Osteoblast (primary cell): Measurements from ENCODE around the gene RASL10B. TPM values are rescaled to one million over a fixed set of nuclear protein-coding genes. Genes with fewer than 3 reads are reported as not detected.

Source experiments
- DNase-seq: peaks from one replicate; pipeline ENCODE4 v3.0.0; 2011; ENCODE audit warnings: low spot score, mixed read lengths; ENCODE audit not compliant: insufficient read length; ENCODE audit errors: missing footprints
- H2AFZ ChIP-seq: 2 replicates; pipeline ENCODE4 v1.6.0; 2011; ENCODE audit warnings: mild to moderate bottlenecking, low read length
- H3K27ac ChIP-seq: 2 replicates; pipeline ENCODE4 v1.5.1; 2011; ENCODE audit warnings: mild to moderate bottlenecking, low read depth, low read length, moderate library complexity
- H3K27me3 ChIP-seq: 2 replicates; pipeline ENCODE4 v1.6.0; 2012; ENCODE audit warnings: mild to moderate bottlenecking, control low read depth, inconsistent platforms, low read length, moderate library complexity; ENCODE audit not compliant: insufficient read depth
- H3K36me3 ChIP-seq: 2 replicates; pipeline ENCODE4 v1.5.1; 2011; ENCODE audit warnings: mild to moderate bottlenecking, low read length, control low read depth, moderate library complexity; ENCODE audit not compliant: insufficient read depth
- H3K4me1 ChIP-seq: 2 replicates; pipeline ENCODE4 v1.5.1; 2011; ENCODE audit warnings: mild to moderate bottlenecking, low read length, control low read depth, moderate library complexity; ENCODE audit not compliant: insufficient read depth
- H3K4me2 ChIP-seq: 2 replicates; pipeline ENCODE4 v1.6.0; 2011; ENCODE audit warnings: mild to moderate bottlenecking, low read length; ENCODE audit not compliant: insufficient read depth
- H3K4me3 ChIP-seq: fragments of 200-600 bp; sonication (generic); 3 replicates; pipeline ENCODE4 v1.5.1; 2012; ENCODE audit warnings: mild to moderate bottlenecking, low read length, inconsistent platforms; ENCODE audit not compliant: insufficient read depth
- H3K79me2 ChIP-seq: 2 replicates; pipeline ENCODE4 v1.6.0; 2012; ENCODE audit warnings: mild to moderate bottlenecking, low read length, control low read depth, inconsistent platforms; ENCODE audit not compliant: insufficient read depth
- H3K9me3 ChIP-seq: 2 replicates; pipeline ENCODE4 v1.5.1; 2011; ENCODE audit warnings: low read depth, low read length, control low read depth
- H4K20me1 ChIP-seq: 2 replicates; pipeline ENCODE4 v1.6.0; 2012; ENCODE audit warnings: mild to moderate bottlenecking, low read length, control low read depth; ENCODE audit not compliant: insufficient read depth
- total RNA-seq: library from RNA; depleted of rRNA; stranded (reverse); fragments of >200 nt; gene quantifications from 2 replicates; pipeline ENCODE4 v1.2.3, GENCODE V29; 2012
- TF ChIP-seq, protein P1 (sequence below): IDR thresholded peaks from 2 replicates; pipeline ENCODE4 v1.5.1; 2011; ENCODE audit warnings: mild to moderate bottlenecking, low read depth, low read length, moderate library complexity; ENCODE audit errors: extremely low read depth

RASL10B gene
- total RNA-seq, 1 donor, result 4.0 TPM

DNA sequence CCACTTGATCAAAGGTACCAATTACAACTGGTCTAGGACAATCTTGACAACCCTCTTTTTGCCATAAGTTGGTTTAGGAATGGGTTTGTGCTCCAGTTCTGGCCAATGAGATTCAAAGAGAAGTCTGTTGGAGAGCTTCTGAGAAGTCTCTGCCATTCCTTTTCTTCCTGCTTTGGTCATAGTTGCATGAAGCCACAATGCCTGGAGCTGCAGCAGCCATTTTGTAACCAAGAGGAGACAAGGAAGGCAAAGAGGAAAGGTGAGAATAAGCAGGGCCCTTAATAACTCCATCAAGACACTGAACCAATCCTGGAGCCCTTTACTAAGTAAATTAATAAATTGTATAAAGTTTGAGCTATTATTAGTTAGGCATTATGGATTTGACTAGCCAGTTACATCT is 25.8 kb downstream of the RASL10B start:
- TF ChIP-seq, protein P1, sequence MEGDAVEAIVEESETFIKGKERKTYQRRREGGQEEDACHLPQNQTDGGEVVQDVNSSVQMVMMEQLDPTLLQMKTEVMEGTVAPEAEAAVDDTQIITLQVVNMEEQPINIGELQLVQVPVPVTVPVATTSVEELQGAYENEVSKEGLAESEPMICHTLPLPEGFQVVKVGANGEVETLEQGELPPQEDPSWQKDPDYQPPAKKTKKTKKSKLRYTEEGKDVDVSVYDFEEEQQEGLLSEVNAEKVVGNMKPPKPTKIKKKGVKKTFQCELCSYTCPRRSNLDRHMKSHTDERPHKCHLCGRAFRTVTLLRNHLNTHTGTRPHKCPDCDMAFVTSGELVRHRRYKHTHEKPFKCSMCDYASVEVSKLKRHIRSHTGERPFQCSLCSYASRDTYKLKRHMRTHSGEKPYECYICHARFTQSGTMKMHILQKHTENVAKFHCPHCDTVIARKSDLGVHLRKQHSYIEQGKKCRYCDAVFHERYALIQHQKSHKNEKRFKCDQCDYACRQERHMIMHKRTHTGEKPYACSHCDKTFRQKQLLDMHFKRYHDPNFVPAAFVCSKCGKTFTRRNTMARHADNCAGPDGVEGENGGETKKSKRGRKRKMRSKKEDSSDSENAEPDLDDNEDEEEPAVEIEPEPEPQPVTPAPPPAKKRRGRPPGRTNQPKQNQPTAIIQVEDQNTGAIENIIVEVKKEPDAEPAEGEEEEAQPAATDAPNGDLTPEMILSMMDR, result no peak
- no peak overlapping the region for H3K4me2 ChIP-seq
- no peak overlapping the region for H3K27ac ChIP-seq
- H4K20me1 ChIP-seq, result no peaks in the 10 kb centered on the region
- H3K79me2 ChIP-seq, result no peaks in the 10 kb centered on the region
- no peaks in the 10 kb centered on the region for H3K36me3 ChIP-seq
- H3K9me3 ChIP-seq, result no peaks in the 10 kb centered on the region
- no peak for DNase-seq
- no peaks in the 10 kb centered on the region for H3K4me1 ChIP-seq
- no peak overlapping the region for H2AFZ ChIP-seq
- H3K4me3 ChIP-seq, result no peak overlapping the region
- H3K27me3 ChIP-seq, result no peaks in the 10 kb centered on the region

DNA sequence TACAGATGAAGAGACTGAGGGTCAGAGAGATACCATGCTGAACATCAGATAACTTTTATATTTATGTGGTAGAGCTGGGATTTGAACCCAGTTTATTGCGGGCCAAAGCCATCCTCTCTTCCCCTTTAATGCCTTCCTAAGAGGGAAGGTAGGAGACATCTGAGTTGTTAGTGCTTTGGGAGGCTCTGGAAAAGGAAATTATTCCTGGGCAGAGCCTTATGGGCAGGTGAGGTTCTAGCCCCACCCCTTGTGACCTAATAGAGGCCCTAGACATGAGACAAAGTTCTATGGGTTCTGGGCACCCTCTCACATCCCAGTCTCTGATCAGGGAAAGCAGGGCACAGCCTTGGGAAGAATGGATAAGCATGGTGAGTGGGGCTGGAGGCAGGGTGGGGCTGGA is 29.1 kb downstream of the RASL10B start, which contains the start of gene C17orf50:
Gene C17orf50, plus strand, starts transcription at position 301 of the 400 bp plus-strand sequence. Its CDS starts 55 bp downstream, at position 356.
- Histone ChIP-seq H3K4me3 (no peak within 1 kb of the TSS), H3K36me3 (no peaks in the 10 kb centered on the region), H2AFZ (no peak within 1 kb of the TSS), H3K27ac (no peak within 1 kb of the TSS), H3K4me2 (no peak within 1 kb of the TSS), H3K79me2 (no peaks in the 10 kb centered on the region), H3K27me3 (peaks cover 11% of the 10 kb centered on the region), H3K9me3 (no peaks in the 10 kb centered on the region), H3K4me1 (peaks cover 5% of the 10 kb centered on the region), H4K20me1 (no peaks in the 10 kb centered on the region)
- no peak for DNase-seq
- TF ChIP-seq, protein P1, result no peak

DNA sequence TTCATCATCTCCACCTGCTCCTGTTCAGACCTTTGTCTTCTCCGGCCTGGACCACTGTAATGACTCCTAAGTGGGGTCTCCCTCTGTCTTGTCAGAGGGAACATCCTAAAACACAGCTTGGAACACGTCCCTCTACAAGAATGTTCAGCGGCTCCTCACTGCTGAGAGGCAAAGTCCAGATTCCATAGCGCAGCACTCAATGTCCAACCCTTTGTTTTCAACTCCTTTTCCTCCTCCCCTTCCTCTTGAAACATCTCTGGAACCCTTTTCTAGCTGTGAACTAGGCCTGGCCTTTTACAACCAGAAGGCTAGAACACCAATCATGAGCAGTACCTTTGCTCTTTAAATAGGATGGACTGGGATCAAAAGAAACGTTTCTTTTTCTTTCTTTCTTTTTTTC is 30.2 kb downstream of the RASL10B start:
- H3K9me3 ChIP-seq, result no peaks in the 10 kb centered on the region
- no peak overlapping the region for H3K4me3 ChIP-seq
- H3K27me3 ChIP-seq, result peaks cover 16% of the 10 kb centered on the region
- H3K4me1 ChIP-seq, result peaks cover 5% of the 10 kb centered on the region
- no peaks in the 10 kb centered on the region for H3K79me2 ChIP-seq
- H3K36me3 ChIP-seq, result no peaks in the 10 kb centered on the region
- peak; percentile 9 for DNase-seq
- no peak overlapping the region for H2AFZ ChIP-seq
- TF ChIP-seq, protein P1, result no peak
- no peaks in the 10 kb centered on the region for H4K20me1 ChIP-seq
- no peak overlapping the region for H3K4me2 ChIP-seq
- H3K27ac ChIP-seq, result no peak overlapping the region

DNA sequence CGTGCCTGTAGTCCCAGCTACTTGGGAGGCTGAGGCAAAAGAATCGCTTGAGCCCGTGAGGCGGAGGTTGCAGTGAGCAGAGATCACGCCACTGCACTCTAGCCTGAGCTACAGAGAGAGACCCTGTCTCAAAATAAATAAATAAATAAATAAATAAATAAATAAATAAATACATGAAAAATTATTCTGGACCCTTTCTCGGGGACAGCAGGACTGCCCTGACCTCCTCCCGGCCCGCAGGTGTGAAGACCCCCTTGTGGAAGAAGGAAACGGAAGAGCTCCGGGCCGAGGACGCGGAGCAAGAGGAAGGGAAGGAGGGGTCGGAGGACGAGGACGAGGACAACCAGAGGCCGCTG is 32.3 kb downstream of the RASL10B start:
- TF ChIP-seq, protein P1, result no peak
- Histone ChIP-seq H3K4me1 (peaks cover 5% of the 10 kb centered on the region), H3K27ac (no peak overlapping the region), H3K9me3 (no peaks in the 10 kb centered on the region), H3K27me3 (peaks cover 25% of the 10 kb centered on the region), H3K4me3 (peak overlapping the region; percentile 62), H3K79me2 (no peaks in the 10 kb centered on the region), H4K20me1 (no peaks in the 10 kb centered on the region), H3K36me3 (no peaks in the 10 kb centered on the region), H3K4me2 (peak overlapping the region; percentile 79), H2AFZ (peak overlapping the region; percentile 85)
- no peak for DNase-seq
